Smooth muscle cell (in vitro differentiated cells): Measurements from ENCODE around the gene SLC16A5. TPM values are rescaled to one million over a fixed set of nuclear protein-coding genes. Genes with fewer than 3 reads are reported as not detected.
A peak's percentile ranks its signal among the peaks of the same experiment; 100 is the strongest.

Experiments used
- DNase-seq: peaks from one replicate; lab custom pipeline; 2025; ENCODE audit not compliant: unreplicated experiment; lab: John Stamatoyannopoulos, UW
- H2AFZ ChIP-seq: fragments of 200-600 bp; sonication (generic); 2 replicates; pipeline ENCODE4 v1.6.0; 2016; ENCODE audit warnings: antibody characterized with exemption, low read depth, mild to moderate bottlenecking
- H3F3A ChIP-seq: fragments of 200-600 bp; sonication (generic); 2 replicates; pipeline ENCODE4 v1.6.0; 2017; ENCODE audit warnings: antibody characterized with exemption, low read depth
- H3K27ac ChIP-seq: fragments of 200-600 bp; sonication (generic); 2 replicates; pipeline ENCODE4 v1.5.1; 2016; ENCODE audit warnings: low read depth, mild to moderate bottlenecking
- H3K27me3 ChIP-seq: fragments of 200-600 bp; sonication (generic); 2 replicates; pipeline ENCODE4 v1.6.1; 2016; ENCODE audit warnings: low read depth, mild to moderate bottlenecking
- H3K36me3 ChIP-seq: fragments of 200-600 bp; sonication (generic); 2 replicates; pipeline ENCODE4 v1.5.1; 2016; ENCODE audit warnings: low read depth
- H3K4me1 ChIP-seq: fragments of 200-600 bp; sonication (generic); 2 replicates; pipeline ENCODE4 v1.5.1; 2016; ENCODE audit warnings: low read depth
- H3K4me2 ChIP-seq: fragments of 200-600 bp; sonication (generic); 2 replicates; pipeline ENCODE4 v1.6.0; 2016; ENCODE audit warnings: mild to moderate bottlenecking
- H3K4me3 ChIP-seq: fragments of 200-600 bp; sonication (generic); 2 replicates; pipeline ENCODE4 v1.5.1; 2016; ENCODE audit warnings: mild to moderate bottlenecking
- H3K79me2 ChIP-seq: fragments of 200-600 bp; sonication (generic); 2 replicates; pipeline ENCODE4 v1.6.0; 2016; ENCODE audit warnings: low read depth, mild to moderate bottlenecking
- H3K9ac ChIP-seq: fragments of 200-600 bp; sonication (generic); 2 replicates; pipeline ENCODE4 v1.6.0; 2016; ENCODE audit warnings: low read depth
- H3K9me3 ChIP-seq: fragments of 200-600 bp; sonication (generic); replicated peaks from 2 replicates; pipeline ENCODE4 v1.5.1; 2016; ENCODE audit warnings: low read depth
- H4K20me1 ChIP-seq: fragments of 200-600 bp; sonication (generic); 2 replicates; pipeline ENCODE4 v1.6.0; 2016; ENCODE audit warnings: low read depth
- CTCF ChIP-seq: fragments of 200-600 bp; sonication (generic); IDR thresholded peaks from 2 replicates; pipeline ENCODE4 v1.5.1; 2017; ENCODE audit warnings: borderline replicate concordance, mild to moderate bottlenecking, antibody characterized with exemption; ENCODE audit not compliant: insufficient read depth, poor library complexity, severe bottlenecking
- WGBS: methylation state at CpG from one replicate; pipeline ENCODE4 v1.1.7; 2016; ENCODE audit warnings: low lambda C conversion rate; 5-methylcytosine and 5-hydroxymethylcytosine counted together
- polyA plus RNA-seq: library from polyadenylated mRNA; unstranded; fragments of >200 nt; fragmentation: Nextera tagmentation; extraction: Ambion mirVana; gene quantifications from 2 replicates; pipeline ENCODE4 v1.2.1, GENCODE V29; 2016
- total RNA-seq: library from RNA; depleted of rRNA; stranded (reverse); fragments of >200 nt; gene quantifications from 2 replicates; pipeline ENCODE4 v1.2.3, GENCODE V29; 2014

The SLC16A5 gene
- total and polyA plus RNA-seq, 2 experiments from 2014 or later, result 17.1 to 22.0 TPM

GRCh38 chr17:75109046-75109406, 21.3 kb downstream of the SLC16A5 start:
- Histone ChIP-seq H3K4me1 (peaks cover 3% of the 10 kb centered on the region), H3K27me3 (no peaks in the 10 kb centered on the region), H3K4me3 (peak overlapping the region; percentile 68), H3K36me3 (no peaks in the 10 kb centered on the region), H3K27ac (no peak overlapping the region), H3F3A (no peaks in the 10 kb centered on the region), H3K79me2 (peaks cover 3% of the 10 kb centered on the region), H3K9me3 (no peaks in the 10 kb centered on the region), H3K4me2 (peak overlapping the region; percentile 89), H4K20me1 (no peaks in the 10 kb centered on the region), H3K9ac (no peak overlapping the region), H2AFZ (no peak overlapping the region)
- TF ChIP-seq CTCF, result no peak
- no peak for DNase-seq
- WGBS, result 17% methylated on average over 22 of the region's 22 CpGs

GRCh38 chr17:75109407-75110233, 21.9 kb downstream of the SLC16A5 start, which contains the start of gene ARMC7:
ARMC7 (plus strand) TSS chr17:75109969; CDS start chr17:75110289, 320 bp downstream.
- peak; percentile 66 for DNase-seq
- TF ChIP-seq CTCF, result no peak
- H3K9me3 ChIP-seq, result no peaks in the 10 kb centered on the region
- peak within 1 kb of the TSS; percentile 68 for H3K4me3 ChIP-seq
- no peaks in the 10 kb centered on the region for H3K36me3 ChIP-seq
- H3F3A ChIP-seq, result no peaks in the 10 kb centered on the region
- H3K9ac ChIP-seq, result peak within 1 kb of the TSS; percentile 14
- H4K20me1 ChIP-seq, result no peaks in the 10 kb centered on the region
- H3K79me2 ChIP-seq, result peaks cover 3% of the 10 kb centered on the region
- H3K4me2 ChIP-seq, result peak within 1 kb of the TSS; percentile 89
- H3K27ac ChIP-seq, result no peak within 1 kb of the TSS
- H3K27me3 ChIP-seq, result no peaks in the 10 kb centered on the region
- 2% methylated on average over 65 of the region's 68 CpGs for WGBS
- peak within 1 kb of the TSS; percentile 42 for H2AFZ ChIP-seq
- H3K4me1 ChIP-seq, result peaks cover 3% of the 10 kb centered on the region

- Histone ChIP-seq H3K9ac (peak overlapping the region; percentile 14), H3K9me3 (no peaks in the 10 kb centered on the region), H3K27ac (no peak overlapping the region), H3K4me3 (peak overlapping the region; percentile 68), H2AFZ (peak overlapping the region; percentile 42), H3K79me2 (peaks cover 3% of the 10 kb centered on the region), H3K4me1 (peaks cover 3% of the 10 kb centered on the region), H4K20me1 (no peaks in the 10 kb centered on the region), H3K36me3 (no peaks in the 10 kb centered on the region), H3F3A (no peaks in the 10 kb centered on the region), H3K4me2 (peak overlapping the region; percentile 89), H3K27me3 (no peaks in the 10 kb centered on the region)
- no peak for DNase-seq
- 34% methylated on average over 33 of the region's 40 CpGs for WGBS
- no peak for TF ChIP-seq CTCF
These were observed 22.6 kb downstream of the SLC16A5 start for GRCh38 chr17:75110234-75110937.
